Globus pallidus (tissue), 1 donor: ENCODE measurements around the gene PLXNA4.
"Not testable (repeated sequence)": the region's sequence is repeated elsewhere in the genome, so short reads cannot be mapped to it uniquely, and the experiment has no call there.

Experiments
- DNase-seq: peaks from one replicate; pipeline ENCODE4 v3.0.0-alpha.2; 2015; ENCODE audit warnings: low spot score

Gene PLXNA4

DNA sequence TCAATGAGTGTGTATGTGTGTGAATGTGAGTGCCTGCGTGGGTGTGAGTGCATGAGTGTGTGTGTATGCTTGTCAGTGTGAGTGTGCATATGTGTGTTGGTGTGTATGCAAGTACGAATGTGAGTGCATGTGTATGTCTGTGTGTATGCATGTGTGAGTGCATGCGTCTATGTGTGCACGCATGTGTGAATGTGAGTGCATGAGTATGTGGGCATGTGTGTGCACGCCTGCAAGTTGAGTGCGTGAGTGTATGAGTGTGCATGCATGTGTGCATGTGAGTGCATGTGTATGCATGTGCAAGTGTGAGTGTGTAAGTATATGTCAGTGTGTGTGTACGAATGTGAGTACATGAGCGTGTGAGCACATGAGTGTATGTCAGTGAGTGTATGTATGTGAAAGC is 399.6 kb downstream of the PLXNA4 start:
- DNase-seq = no peak

DNA sequence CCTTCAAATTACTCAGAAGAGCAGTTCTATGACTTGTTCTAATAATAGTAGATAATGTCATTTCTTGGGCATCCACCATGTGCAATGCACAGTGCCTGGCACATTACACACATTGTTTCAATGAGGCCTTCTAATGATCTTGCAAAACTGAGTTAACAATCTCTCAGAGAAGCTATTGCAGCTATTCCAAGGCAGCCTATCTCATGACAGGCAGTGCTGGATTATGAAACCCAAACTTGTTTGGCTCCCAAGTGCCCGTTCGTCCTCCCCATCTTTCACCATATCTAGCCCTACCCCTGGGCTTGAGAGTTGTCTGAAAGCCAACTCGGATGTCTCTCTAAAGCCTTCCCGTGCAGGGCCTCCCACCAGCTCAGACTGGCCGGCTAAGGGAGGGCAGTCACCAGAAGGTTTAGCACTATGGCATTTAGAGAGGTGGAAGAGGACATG is 405.1 kb downstream of the PLXNA4 start:
- no peak for DNase-seq

DNA sequence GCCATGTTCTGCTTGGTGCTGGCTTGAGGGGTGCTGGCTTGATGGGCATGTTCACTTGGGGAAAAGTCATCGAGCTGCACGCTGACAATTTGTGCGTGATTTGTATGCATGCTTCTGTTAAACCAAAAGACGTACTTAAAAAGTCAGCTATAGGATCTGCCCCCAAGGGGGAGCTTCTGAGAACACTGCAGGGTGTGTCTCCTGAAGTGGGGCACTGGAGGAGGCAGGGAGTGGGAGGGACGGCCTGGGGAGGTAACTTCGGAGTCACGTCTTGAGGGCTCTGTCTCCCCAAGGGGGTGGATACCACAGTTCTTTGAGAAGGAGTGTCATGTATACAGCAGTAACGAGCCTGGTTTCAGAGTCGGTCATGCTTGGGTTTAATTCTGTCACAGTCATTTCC is 406.5 kb downstream of the PLXNA4 start:
- no peak for DNase-seq

DNA sequence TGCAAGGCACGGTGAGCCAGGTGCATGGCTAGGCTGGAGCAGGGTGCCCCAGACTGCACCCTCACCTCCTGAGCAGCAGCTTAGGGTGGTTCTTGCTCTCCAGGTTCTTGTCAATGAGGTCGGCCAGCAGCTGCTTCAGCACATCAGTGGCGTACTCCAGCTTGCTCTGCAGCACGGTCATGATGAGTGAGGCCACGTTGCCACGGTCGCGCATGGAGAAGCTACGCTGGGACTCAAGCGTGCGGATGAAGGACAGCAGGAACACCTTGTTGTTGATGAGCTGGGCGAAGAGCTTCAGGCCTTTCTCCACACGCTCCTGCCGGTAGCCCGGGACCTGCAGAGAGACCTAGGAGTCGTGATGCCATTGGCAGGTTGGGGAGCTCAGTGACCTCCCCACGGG is 408.0 kb downstream of the PLXNA4 start:
- no peak for DNase-seq

DNA sequence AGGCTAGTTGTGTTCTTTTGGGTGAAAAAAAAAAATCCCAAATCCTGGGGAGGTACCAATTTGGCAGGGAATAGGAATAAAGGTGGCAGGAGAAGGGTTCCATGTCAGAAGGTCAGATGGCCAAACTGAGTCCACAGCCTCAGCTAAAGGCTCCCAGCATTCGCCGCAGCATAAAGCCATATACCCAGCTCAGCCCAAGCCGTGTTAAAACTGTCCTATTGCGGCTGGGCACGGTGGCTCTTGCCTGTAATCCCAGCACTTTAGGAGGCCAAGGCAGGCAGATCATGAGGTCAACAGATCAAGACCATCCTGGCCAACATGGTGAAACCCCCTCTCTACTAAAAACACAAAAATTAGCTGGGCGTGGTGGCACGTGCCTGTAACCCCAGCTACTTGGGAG is 410.6 kb downstream of the PLXNA4 start:
- not testable (repeated sequence) for DNase-seq

DNA sequence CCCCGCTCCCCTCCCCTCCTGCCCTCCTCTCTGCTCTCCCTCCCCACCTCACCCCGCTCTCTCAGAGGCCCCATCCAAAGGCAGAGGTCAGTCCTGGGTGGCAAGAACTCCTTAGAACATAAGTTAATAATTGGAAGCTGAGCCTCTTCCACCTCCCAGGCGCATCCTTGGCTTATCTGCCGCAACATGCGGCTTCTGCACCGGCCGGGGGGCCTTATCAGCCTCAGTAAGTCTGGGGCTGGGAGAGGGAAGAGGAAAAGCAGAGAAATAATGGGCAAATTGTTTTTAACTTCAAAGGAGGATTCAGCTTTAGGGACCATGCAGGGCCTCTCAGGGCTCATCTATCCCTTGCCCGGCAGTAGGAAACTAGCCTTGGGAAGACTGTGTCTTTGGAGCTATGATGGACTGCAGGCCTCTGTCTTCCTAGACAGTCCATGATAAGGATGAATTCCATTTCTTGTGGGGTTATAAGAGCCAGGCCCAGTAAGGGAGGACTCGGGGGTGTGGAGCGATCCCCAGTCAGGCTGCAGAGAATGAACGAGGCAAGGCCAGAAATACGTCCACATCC is 411.6 kb downstream of the PLXNA4 start:
- DNase-seq = no peak

DNA sequence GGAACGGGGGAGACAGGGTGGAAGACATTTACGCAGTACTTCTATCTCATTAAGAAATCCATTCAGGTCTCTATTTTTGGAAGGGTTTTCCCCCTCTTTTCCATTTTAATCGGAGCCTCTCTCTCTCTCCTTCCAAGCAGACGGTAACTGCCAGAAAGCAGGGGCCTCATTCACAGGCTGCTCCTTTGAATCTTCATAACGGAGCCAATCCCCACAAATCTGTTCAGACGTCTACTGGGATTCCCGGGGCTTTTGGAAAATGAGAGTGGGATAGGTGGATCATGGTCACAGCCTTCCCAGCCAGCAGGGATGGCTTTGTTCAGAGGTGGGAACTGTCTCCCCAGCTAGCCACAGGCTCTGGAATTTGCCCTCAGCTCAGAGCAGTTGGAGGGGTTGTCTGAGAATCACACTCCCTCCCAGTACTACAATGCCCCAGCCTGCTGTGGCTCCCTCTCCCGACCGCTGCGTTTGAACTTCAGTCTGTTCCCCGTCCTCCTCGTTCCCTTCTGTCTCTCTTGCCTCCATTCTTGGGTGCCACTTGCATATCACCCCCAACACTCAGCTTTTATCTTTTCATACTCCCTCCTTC is 413.6 kb downstream of the PLXNA4 start:
- DNase-seq = peak; percentile 24

DNA sequence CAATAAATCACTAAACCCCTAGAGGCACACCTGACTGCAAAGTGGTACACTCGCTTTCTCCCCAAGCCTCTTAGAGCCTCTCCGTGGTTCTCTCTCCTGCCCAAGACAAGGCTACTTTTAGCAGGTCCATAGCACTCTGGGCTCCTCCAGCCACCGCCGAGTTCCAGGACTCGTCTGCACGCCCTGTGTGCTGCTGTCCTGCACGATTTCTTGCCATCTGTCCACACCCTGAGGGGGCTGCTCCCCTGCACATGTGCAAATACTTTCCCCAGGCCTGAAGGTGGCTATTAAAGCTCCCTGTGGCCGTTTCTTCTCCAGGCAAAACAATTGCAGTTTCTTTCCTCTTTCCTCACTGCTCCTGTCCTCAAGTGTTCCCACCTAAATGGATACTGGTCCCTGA is 414.3 kb downstream of the PLXNA4 start:
- DNase-seq = no peak

DNA sequence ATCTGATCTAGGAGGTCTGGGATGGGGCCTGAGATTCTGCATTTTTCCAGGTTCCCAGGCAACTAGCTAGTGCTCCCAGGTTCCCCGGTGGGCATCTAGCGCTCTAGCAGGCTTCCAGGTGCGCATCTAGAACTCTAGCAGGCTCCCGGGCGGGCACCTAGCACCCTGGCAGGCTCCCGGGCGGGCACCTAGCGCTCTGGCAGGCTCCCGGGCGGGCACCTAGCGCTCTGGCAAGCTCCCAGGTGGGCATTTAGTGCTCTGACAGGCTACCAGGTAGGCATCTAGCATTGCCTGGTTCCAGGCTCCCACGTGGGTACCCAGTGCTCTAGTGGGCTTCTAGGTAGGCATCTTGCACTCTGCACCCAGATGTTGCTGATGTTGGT is 414.7 kb downstream of the PLXNA4 start:
- DNase-seq = no peak

DNA sequence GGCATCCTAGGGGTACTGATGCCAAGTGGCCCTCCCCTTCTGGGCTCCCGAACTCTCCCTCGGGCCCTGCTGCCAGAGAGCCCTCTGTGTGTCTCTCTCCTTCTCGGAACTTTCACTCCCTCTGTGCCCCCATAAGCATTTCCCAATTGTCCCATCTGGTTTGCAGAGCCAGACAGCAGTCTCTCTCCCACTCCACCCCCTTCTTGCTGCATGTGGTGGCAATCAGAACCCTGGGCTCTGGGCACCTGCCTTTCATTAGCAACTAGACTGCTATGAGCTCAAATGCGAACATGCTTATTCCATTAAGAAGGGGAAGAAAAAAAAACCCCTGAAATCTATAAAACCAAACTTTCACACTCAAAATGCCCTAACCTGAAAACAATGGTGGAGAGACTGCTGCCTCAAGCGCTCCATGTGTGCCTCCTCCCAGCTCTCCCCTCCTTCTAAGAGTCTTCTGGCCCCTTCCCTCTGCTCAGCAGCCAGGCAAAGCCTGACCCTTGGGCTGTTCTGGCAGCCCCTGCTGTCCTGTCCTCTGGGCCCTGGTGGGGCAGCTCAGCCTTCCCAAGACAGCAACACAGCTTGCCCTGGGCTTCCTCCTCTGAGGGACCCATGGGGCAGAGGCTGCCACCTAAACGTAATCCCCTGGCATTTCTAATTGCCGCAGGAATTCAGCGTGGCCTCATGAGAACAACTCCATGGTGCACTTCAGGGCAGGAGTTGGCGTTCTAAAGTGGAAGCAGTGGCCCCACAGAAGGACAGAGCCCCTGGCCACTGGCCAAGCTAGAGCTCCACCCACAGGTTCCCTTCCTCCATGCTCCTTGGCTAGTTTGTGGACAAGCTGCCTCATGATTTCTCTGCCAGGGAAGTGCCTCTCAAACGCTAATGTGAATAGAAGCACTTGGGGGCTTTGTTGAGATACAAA is 415.4 kb downstream of the PLXNA4 start:
- DNase-seq = peak; percentile 10

DNA sequence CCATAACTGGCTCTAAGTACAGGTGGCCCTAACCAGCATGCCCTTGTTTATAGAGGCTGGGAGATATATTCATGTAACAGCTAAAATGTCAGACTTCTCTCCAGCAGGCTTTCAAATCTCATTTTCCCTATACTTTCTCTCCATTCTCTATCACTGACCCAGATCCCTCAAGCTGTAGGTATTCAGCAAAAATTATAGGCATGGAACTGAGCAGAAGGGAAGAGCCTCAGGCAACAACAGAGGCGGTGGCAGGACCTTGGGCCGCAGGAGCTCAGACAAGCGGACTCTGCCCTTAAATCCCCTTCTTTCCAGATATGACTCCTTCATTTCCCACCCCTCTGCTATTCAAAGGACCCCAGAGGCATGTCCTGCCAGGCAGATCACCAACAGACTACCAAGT is 417.4 kb downstream of the PLXNA4 start:
- DNase-seq = no peak

DNA sequence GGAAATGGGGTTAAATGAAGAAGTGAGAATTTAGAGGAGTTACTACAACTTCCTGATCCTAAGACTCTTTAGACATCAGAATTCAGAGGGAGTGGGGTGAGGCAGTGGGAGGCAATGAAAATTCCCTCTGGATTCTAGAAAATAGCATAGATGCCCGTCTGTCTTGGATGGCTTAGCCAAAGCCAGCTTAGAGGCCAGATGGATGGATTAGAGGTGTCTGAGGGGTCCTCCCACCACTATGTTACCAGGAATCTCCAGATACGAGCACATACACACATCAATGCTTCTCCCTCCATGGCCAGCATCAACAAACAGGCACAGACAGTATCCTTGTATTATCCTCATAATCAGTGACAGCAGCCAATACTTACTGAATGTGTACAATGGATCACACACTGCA is 418.1 kb downstream of the PLXNA4 start:
- no peak for DNase-seq

DNA sequence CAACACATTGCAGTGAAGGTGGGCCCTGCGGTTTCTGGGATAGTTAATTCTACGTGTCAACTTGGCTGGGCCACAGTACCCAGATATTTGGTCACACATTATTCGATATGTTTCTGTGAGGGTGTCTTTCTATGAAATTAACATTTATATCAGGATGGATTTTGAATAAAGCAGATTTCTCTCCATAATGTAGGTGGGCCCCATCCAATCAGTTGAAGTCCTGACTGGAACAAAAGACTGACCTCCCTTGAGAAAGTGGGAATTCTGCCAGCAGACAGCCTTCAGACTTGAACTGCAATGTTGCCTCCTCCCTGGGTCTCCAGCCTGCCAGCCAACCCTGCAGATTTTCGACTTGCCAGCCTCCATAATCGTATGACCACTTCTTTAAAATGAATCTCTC is 420.6 kb downstream of the PLXNA4 start:
- DNase-seq = no peak

DNA sequence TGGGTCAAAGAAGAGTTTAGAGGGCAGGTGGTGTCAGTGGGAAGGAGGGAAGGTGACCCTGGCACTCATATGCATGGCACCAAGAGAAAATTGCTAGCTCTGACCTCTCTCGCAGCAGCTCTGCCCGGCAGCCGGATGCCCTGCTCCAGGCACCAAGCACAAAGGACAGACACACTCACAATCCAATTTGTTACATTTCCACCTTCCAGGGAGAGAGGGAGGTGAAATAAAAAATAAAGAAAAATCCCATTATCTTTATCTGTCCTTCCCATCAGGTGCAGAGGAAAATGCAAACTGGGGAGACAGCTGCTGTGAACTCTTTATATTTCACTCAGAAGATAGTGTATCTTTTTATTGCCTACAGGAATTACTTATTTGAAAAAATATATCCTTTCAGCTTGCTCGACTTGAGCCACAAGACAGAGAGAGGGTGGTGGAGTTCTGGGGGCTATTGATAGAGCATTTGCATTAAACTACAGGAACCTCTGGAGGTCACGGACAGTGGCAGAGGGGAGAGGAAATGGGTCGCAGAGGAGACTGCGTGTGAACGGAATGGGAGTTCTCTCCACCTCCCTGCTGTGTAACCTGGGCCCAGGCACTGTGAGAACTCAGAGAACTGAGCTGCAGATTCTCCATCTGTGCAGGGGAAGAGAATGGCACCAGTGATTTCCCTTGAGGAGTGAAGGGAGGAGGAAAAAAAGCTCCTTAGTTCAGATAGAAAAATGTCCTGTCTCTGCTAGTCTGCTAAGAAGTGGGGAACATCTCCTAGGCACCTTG is 421.4 kb downstream of the PLXNA4 start:
- DNase-seq = no peak

DNA sequence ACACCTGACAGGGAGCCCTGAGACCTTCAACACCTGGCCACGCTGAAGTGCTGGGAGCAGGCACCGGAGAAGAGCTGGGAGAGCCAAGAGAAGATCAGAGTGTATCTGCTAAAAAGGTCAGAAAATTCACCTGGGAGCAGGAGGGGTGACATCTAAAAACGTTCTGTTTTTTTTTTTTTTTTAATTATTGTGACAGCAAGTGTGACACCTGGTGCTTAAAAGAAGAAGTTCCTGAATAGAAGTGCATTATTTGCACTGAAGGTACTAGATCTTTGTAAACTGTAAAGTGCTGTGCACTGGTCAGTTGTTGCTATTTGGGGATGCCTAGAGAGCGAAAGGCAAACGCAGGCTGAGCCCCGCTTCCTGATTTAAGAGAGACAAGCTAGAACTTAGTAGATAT is 422.0 kb downstream of the PLXNA4 start:
- no peak for DNase-seq

DNA sequence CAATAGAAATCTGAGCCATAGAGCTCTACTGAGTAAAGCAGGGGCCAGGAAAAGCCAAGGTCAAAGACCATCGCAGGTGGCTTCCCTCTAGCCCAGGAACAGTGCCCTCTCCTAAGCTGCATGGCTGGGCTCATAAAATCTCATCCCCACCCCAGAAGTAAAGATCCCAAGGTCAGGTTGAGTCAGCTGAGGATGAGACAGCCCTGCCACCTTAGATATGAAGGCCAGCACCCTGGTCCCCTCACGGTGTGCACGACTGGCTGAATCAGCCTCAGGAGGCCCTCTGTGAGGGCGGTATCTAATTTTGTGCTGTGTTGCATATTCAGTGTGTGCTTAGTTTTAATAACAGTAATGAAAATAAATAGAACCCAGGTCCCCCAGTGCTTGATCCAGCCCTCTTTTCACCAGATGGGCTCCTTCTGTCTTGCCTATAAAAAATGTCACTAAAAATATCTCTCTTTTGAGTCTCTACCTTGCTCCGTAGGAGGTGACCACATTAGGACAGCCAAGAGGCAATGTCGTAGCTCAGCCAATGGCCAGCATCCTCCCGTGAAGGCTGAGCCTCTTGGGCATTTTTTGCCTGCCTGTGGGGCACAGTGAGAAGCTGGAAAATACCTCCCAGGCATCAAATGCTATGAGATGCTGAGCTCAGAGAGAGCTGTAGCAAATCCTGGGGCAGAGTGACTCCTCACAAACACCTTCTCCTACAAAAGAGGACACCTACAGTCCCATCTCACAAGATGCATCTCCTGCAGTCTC is 424.0 kb downstream of the PLXNA4 start:
- DNase-seq = no peak

DNA sequence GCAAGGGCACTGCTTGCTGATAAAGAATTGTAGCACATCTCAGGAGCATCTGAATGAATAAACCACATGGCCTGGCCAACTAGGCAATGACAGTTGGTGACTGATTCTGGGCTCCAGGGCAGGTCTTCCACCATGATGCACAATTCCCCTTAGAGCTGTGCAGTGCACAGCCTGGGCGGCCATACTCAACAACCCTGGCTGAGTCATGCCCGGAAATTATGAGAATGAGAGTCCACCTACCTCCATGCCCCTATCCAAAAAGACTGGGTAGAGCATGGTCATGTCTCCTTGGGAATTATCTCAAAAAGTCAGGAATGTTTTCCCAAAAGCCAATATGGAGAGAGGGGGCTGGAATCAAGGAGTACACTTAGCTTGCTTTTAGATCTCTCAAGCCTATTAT is 425.6 kb downstream of the PLXNA4 start:
- DNase-seq = no peak

DNA sequence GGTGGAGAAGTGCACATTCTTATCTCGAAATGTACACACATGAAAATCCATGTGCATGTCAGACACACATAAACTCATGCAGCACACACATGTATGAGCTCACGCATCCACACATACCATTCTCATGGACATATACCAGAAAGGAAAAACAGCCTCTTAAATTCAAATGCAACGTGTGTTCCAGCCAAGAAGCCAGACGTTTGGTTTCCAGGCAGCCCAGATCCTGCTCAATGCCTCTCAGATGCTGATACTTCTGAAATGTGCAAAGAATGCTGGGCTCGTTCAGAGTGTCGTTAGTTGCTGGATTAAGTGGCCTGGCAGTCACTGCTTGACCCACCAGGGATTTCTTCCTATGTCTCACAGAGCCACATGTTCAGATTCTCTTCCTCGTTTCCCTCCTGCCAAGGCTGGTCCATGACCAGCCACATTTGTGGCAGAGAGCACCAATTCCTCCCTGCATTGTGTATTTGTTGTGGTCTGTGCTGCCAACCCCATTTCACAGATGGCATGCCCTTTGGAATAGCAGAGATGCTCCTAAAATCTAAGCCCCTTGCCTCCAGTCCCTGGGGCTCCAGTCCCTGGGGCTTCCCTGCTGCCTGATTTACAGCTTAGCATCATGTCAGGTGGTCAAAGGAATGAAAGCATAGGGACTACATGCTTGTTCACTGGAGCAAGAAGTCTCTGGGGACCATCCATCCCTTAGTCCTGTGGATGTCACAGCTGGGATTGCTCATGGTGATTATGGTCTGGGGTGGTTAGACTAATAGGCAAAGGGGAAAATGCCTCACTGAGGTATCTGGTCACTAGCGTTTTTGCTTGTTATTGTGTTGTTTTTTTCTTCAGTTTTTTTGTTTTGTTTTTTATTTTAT is 426.6 kb downstream of the PLXNA4 start:
- no peak for DNase-seq

DNA sequence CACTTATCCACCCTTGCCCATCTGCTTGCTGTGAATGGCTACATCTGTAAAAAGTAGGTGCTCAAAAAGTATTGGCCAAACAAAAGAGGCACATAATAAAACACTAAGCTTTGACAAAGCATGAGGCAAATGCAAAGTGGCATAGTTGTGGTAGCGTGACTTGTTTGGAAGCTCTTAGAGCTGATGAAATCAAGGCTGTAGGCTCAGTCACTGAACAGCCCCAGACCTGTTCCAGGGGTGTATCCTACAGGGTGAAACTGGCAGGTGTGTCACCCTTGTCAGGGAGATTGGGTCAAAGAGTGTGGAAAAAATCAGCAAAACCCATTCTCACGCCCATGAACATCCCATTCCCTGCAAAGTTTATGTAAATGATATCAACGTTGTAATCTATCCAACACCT is 427.4 kb downstream of the PLXNA4 start:
- no peak for DNase-seq

DNA sequence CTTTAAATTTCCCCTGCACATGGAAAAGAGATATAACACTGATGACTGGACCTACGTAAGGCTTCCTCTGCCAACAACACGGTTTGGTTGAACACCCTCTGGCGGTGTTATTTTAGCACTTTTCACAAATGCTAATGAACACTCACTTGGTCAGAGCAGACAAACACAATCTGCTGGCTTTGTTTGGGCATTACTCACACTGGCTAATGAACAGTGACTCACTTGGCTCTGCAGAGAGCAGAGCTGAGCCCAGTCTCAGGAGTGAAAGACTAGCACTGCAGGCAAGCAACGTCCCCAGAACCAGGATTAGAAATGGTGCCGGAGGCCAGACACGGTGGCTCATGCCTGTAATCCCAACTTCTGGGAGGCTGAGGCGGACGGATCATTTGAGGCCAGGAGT is 430.8 kb downstream of the PLXNA4 start:
- peak; percentile 49 for DNase-seq

DNA sequence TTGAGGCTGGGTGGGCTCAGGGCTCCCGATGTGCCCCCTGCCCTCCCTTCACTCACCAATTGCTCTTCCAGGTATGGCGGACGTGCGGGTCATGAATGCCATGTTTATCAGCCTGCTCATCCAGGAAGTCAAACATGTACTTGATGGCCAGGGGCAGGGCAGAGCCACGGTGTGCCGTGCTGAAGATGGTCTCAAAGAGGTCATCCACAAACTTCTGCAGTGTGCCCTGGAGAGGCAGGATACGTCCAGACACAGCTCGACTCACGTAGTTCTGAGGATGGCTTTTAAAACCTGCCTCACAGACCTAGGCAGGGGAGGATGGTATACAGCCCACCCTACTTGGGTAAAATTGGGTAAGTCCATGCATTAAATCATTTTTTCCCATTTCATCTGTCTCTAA is 431.2 kb downstream of the PLXNA4 start:
- no peak for DNase-seq
